A549 (cell line): ENCODE measurements around the gene OR10G7. TPM values are rescaled to one million over a fixed set of nuclear protein-coding genes. Genes with fewer than 3 reads are reported as not detected.

Experiments
- ATAC-seq, 2 experiments: fragments of 200-7000 bp in 1 of 2; fragments of >200 bp in 1 of 2; cut with Nextera tagmentation in 1 of 2; cut with Tn5 transposase in 1 of 2; 3 replicates each; pipeline versions ENCODE4 v1.8.0 to v1.9.1; 2018 to 2020; ENCODE audit warnings: mild to moderate bottlenecking in 1 of 2, moderate library complexity in 1 of 2
- CTCF ChIA-PET: fragments of 300-600 bp; sonication (Branson Sonifier 250); formaldehyde crosslinking; extraction: SDS; loops from one replicate; lab custom pipeline; 2021; ENCODE audit warnings: antibody characterized with exemption, inconsistent platforms; lab: Yijun Ruan, JAX
- POLR2A ChIA-PET: fragments of 350-600 bp; formaldehyde crosslinking; extraction: SDS; loops from one replicate; lab custom pipeline; 2021; ENCODE audit warnings: antibody characterized with exemption, inconsistent platforms; lab: Yijun Ruan, JAX
- DNase-seq, 2 experiments: peaks; one replicate each; pipeline versions ENCODE4 v3.0.0 to v3.0.0-alpha.2; 2011 to 2016; ENCODE audit warnings: low read depth in 1 of 2, low spot score in 1 of 2
- FAIRE-seq: peaks from 2 replicates; lab custom pipeline; 2011; peaks lifted over from hg19 to GRCh38; lab: Jason Lieb, UNC
- H3K27ac ChIP-seq, 2 experiments: fragments of >200 bp; sonication (Bioruptor Twin); formaldehyde crosslinking; 3 replicates each; pipeline ENCODE4 v1.5.1; 2016 to 2017
- H3K4me1 ChIP-seq: fragments of >200 bp; sonication (Bioruptor Twin); formaldehyde crosslinking; 3 replicates; pipeline ENCODE4 v1.6.1; 2016
- H3K4me2 ChIP-seq: fragments of >200 bp; sonication (Bioruptor Twin); formaldehyde crosslinking; 3 replicates; pipeline ENCODE4 v1.6.1; 2016
- H3K4me3 ChIP-seq: fragments of >200 bp; sonication (Bioruptor Twin); formaldehyde crosslinking; 3 replicates; pipeline ENCODE4 v1.5.1; 2016
- H3K9me3 ChIP-seq: fragments of >200 bp; sonication (Bioruptor Twin); formaldehyde crosslinking; 3 replicates; pipeline ENCODE4 v1.6.1; 2016
- BHLHE40 ChIP-seq: IDR thresholded peaks from 2 replicates; pipeline ENCODE4 v1.6.1; 2012; ENCODE audit warnings: low read depth, low read length, inconsistent platforms
- CEBPB ChIP-seq, 2 experiments: fragments of >200 bp in 1 of 2; sonication (Bioruptor Twin) in 1 of 2; formaldehyde crosslinking in 1 of 2; IDR thresholded peaks; 2 replicates each; pipeline ENCODE4 v1.6.1; 2012 to 2016
- EHF ChIP-seq: fragments of 250-450 bp; sonication (Bioruptor Pico); IDR thresholded peaks from 2 replicates; pipeline ENCODE4 v1.5.0; 2020; ENCODE audit warnings: mild to moderate bottlenecking
- EHMT2 ChIP-seq: fragments of 200-600 bp; sonication (generic); IDR thresholded peaks from 2 replicates; pipeline ENCODE4 v1.6.1; 2016; ENCODE audit warnings: antibody characterized with exemption, low read depth, mild to moderate bottlenecking, moderate library complexity
- ESRRA ChIP-seq: fragments of 150-350 bp; IDR thresholded peaks from 2 replicates; pipeline ENCODE4 v1.6.1; 2014; ENCODE audit warnings: mild to moderate bottlenecking, low read length, borderline replicate concordance
- FOSL2 ChIP-seq, 2 experiments: fragments of 450-650 bp in 1 of 2; fragments of >200 bp in 1 of 2; sonication (Bioruptor Twin) in 1 of 2; formaldehyde crosslinking; IDR thresholded peaks; 2 replicates each; pipeline versions ENCODE4 v1.5.0 to v1.6.1; 2016 to 2020; ENCODE audit warnings: mild to moderate bottlenecking in 1 of 2, moderate library complexity in 1 of 2
- GATA3 ChIP-seq: IDR thresholded peaks from 2 replicates; pipeline ENCODE4 v1.6.1; 2012; ENCODE audit warnings: borderline replicate concordance
- HDAC2 ChIP-seq: fragments of 200-600 bp; sonication (generic); IDR thresholded peaks from 2 replicates; pipeline ENCODE4 v1.6.1; 2016
- JUNB ChIP-seq: fragments of >200 bp; sonication (Bioruptor Twin); formaldehyde crosslinking; IDR thresholded peaks from 2 replicates; pipeline ENCODE4 v1.6.1; 2016
- KDM1A ChIP-seq: fragments of 200-600 bp; sonication (generic); IDR thresholded peaks from 2 replicates; pipeline ENCODE4 v1.6.1; 2016; ENCODE audit warnings: low read depth, mild to moderate bottlenecking
- NFE2L2 ChIP-seq: fragments of 150-350 bp; conservative IDR thresholded peaks from 2 replicates; pipeline ENCODE4 v1.6.1; 2014; ENCODE audit warnings: low read length
- POLR2A ChIP-seq: IDR thresholded peaks from 2 replicates; pipeline ENCODE4 v1.6.1; 2012; ENCODE audit warnings: mild to moderate bottlenecking, low read length
- RAD21 ChIP-seq, 2 experiments: fragments of >200 bp in 1 of 2; sonication (Bioruptor Twin) in 1 of 2; formaldehyde crosslinking in 1 of 2; IDR thresholded peaks in 1 of 2; conservative IDR thresholded peaks in 1 of 2; 2 replicates in 1 of 2; 3 replicates in 1 of 2; pipeline ENCODE4 v1.6.1; 2012 to 2018; ENCODE audit warnings: inconsistent platforms in 1 of 2
- RFX5 ChIP-seq: fragments of 450-650 bp; IDR thresholded peaks from 2 replicates; pipeline ENCODE4 v1.7.1; 2014; ENCODE audit warnings: antibody characterized with exemption, mild to moderate bottlenecking, moderate library complexity
- RNF2 ChIP-seq: fragments of 200-600 bp; sonication (generic); IDR thresholded peaks from 2 replicates; pipeline ENCODE4 v1.6.1; 2016; ENCODE audit warnings: low read depth, mild to moderate bottlenecking, antibody characterized with exemption, moderate library complexity, borderline replicate concordance
- SMC3 ChIP-seq: fragments of >200 bp; sonication (Bioruptor Twin); formaldehyde crosslinking; IDR thresholded peaks from 3 replicates; pipeline ENCODE4 v1.6.1; 2018; ENCODE audit warnings: inconsistent platforms
- SREBF2 ChIP-seq: fragments of 450-650 bp; IDR thresholded peaks from 2 replicates; pipeline ENCODE4 v1.6.1; 2014; ENCODE audit warnings: mild to moderate bottlenecking, moderate library complexity
- TFCP2L1 ChIP-seq: fragments of 250-450 bp; sonication (Bioruptor Pico); IDR thresholded peaks from 2 replicates; pipeline ENCODE4 v1.5.0; 2021; ENCODE audit warnings: mild to moderate bottlenecking
- ZC3H11A ChIP-seq: fragments of 450-650 bp; IDR thresholded peaks from 2 replicates; pipeline ENCODE4 v1.6.1; 2014; ENCODE audit warnings: antibody characterized with exemption, mild to moderate bottlenecking
- ZFP36 ChIP-seq: fragments of 450-650 bp; IDR thresholded peaks from 2 replicates; pipeline ENCODE4 v1.6.1; 2014; ENCODE audit warnings: borderline replicate concordance; ENCODE audit not compliant: partially characterized antibody
- WGBS: methylation state at CpG from one replicate; pipeline ENCODE4 v1.1.6; 2017; ENCODE audit errors: missing lambda C conversion rate; 5-methylcytosine and 5-hydroxymethylcytosine counted together
- polyA plus RNA-seq, 4 experiments: library from polyadenylated mRNA; depleted of rRNA in 3 of 4; stranded (reverse); fragments of >200 nt; fragmentation: RNase III in 1 of 4; extraction: RNeasy Plus Mini Kit Qiagen cat#74134 plus additional on column Dnase treatment in 1 of 4; gene quantifications; 2 replicates in 3 of 4; 3 replicates in 1 of 4; pipeline ENCODE4 v1.2.3, GENCODE V29; 2011 to 2017
- TF ChIP-seq, protein P1 (sequence below): fragments of 250-450 bp; sonication (Bioruptor Pico); IDR thresholded peaks from 2 replicates; pipeline ENCODE4 v1.5.0; 2020; ENCODE audit warnings: low read depth, mild to moderate bottlenecking, moderate library complexity
- TF ChIP-seq, protein P2 (sequence below): fragments of >200 bp; sonication (Bioruptor Twin); formaldehyde crosslinking; IDR thresholded peaks from 3 replicates; pipeline ENCODE4 v1.6.1; 2016
- TF ChIP-seq, protein P3 (sequence below): fragments of 250-450 bp; sonication (Bioruptor Pico); IDR thresholded peaks from 2 replicates; pipeline ENCODE4 v1.5.0; 2021; ENCODE audit warnings: mild to moderate bottlenecking, moderate library complexity, borderline replicate concordance
- TF ChIP-seq, protein P4 (sequence below): fragments of >200 bp; sonication (Bioruptor Twin); formaldehyde crosslinking; IDR thresholded peaks from 2 replicates; pipeline ENCODE4 v1.6.1; 2016
- TF ChIP-seq, protein P5 (sequence below): fragments of 150-350 bp; IDR thresholded peaks from 2 replicates; pipeline ENCODE4 v1.6.1; 2014; ENCODE audit warnings: low read depth, mild to moderate bottlenecking, low read length

The OR10G7 gene
- polyA plus RNA-seq, 2 of the 4 experiments (the other 2 are of a cell fraction), result not detected

DNA sequence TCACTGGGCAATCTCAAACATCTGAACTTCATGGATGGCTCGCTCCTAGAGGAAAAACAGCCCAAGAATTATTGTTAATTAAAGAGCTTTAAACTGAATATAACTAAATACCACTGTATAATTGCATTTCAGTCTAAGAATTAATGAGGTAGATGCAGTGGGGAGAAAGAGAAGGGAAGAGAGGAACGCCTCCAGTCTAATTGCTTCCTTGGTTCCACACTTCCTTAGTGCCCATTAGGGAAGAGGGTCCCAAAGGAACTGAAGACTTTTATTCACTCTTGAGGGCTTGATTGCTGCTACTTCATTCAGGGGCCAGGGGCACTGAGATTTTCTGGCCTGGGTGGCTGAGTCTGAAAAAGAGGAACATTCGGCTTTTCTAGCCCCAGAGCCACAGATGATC, 11.8 kb upstream of the OR10G7 start (continued):
- TF ChIP-seq ESRRA, result no peak
- no peak for TF ChIP-seq KDM1A

DNA sequence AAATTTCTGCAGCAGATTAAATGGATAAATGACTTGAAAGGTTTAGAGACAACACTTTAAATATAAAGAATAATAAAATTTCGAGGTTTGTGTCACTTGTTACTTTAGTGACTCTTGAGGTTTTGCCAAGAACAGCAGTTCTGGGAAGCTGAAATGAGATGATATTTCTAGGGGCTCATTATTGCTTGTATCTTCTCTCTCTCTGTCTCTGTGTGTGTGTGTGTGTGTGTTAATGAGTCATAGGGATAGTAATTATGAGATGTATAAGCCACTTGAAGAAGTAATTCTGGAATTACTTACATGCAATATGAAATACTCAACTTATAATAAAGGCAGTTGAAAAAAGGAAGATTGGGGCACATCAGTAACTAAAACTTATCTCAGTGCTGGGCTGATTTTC, 9.6 kb upstream of the OR10G7 start:
- no peak for FAIRE-seq
- POLR2A ChIA-PET, result no interaction called here
- 0% methylated on average over 1 of the region's 1 CpG for WGBS

DNA sequence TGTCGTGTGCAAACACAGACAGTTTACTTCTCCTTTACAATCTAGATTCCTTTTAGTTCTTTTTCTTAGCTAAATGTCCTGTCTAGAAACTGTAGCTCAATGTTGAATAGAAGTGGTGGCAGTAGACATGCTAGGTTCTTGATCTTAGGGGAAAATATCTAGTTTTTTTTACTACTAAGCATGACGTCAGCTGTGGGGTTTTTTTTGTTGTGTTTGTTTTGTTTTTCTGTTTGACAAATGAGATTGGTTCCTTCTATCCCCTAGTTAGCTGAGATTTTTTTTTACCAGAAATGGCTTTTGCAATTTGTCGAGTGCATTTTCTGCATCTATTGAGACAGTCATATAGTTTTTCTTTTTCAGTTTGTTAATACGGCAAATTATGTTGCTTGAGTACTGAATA, 2.3 kb upstream of the OR10G7 start:
- no peak for DNase-seq
- H3K4me2 ChIP-seq, result no peak overlapping the region
- no peak for FAIRE-seq
- no peak for ATAC-seq
- no peak overlapping the region for H3K4me3 ChIP-seq
- no peak for TF ChIP-seq KDM1A
- CTCF ChIA-PET, result no interaction called here
- H3K4me1 ChIP-seq, result no peaks in the 10 kb centered on the region
- 41% methylated on average over 4 of the region's 4 CpGs for WGBS
- H3K27ac ChIP-seq, result no peak overlapping the region
- POLR2A ChIA-PET, result no interaction called here
- H3K9me3 ChIP-seq, result no peaks in the 10 kb centered on the region

More for the DNA sequence above, 9.6 kb upstream of the OR10G7 start:
- Histone ChIP-seq H3K27ac (no peak overlapping the region), H3K4me3 (no peak overlapping the region), H3K9me3 (no peaks in the 10 kb centered on the region), H3K4me1 (no peaks in the 10 kb centered on the region), H3K4me2 (no peak overlapping the region)
- CTCF ChIA-PET, result no interaction called here
- ATAC-seq (no peak), DNase-seq (no peak)
- TF ChIP-seq NFE2L2 (no peak), ZC3H11A (no peak), EHMT2 (no peak), JUNB (no peak), RNF2 (no peak)
- TF ChIP-seq, protein P1, sequence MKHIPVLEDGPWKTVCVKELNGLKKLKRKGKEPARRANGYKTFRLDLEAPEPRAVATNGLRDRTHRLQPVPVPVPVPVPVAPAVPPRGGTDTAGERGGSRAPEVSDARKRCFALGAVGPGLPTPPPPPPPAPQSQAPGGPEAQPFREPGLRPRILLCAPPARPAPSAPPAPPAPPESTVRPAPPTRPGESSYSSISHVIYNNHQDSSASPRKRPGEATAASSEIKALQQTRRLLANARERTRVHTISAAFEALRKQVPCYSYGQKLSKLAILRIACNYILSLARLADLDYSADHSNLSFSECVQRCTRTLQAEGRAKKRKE (CRISPR knock-in tag), result no peak
- TF ChIP-seq, protein P2, sequence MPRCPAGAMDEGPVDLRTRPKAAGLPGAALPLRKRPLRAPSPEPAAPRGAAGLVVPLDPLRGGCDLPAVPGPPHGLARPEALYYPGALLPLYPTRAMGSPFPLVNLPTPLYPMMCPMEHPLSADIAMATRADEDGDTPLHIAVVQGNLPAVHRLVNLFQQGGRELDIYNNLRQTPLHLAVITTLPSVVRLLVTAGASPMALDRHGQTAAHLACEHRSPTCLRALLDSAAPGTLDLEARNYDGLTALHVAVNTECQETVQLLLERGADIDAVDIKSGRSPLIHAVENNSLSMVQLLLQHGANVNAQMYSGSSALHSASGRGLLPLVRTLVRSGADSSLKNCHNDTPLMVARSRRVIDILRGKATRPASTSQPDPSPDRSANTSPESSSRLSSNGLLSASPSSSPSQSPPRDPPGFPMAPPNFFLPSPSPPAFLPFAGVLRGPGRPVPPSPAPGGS, result no peak
- TF ChIP-seq, protein P3, sequence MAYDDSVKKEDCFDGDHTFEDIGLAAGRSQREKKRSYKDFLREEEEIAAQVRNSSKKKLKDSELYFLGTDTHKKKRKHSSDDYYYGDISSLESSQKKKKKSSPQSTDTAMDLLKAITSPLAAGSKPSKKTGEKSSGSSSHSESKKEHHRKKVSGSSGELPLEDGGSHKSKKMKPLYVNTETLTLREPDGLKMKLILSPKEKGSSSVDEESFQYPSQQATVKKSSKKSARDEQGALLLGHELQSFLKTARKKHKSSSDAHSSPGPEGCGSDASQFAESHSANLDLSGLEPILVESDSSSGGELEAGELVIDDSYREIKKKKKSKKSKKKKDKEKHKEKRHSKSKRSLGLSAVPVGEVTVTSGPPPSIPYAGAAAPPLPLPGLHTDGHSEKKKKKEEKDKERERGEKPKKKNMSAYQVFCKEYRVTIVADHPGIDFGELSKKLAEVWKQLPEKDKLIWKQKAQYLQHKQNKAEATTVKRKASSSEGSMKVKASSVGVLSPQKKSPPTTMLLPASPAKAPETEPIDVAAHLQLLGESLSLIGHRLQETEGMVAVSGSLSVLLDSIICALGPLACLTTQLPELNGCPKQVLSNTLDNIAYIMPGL (CRISPR knock-in tag), result no peak

DNA sequence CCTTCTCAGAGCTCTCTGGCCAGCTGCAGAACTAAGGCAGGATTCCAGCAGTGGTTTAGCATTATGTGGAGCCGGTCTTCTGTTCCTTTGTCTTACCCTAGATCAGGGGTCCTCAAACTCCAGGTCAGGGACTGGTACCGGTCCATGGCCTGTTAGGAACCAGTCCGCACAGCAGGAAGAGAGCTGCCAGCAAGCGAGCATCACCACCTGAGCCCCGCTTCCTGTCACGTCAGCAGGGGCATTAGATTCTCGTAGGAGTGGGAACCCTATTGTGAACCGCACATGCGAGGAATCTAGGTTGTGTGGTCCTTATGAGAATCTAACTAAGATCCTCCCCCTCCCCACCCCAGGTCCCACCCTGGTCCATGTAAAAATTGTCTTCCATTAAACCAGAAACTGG, 1.6 kb downstream of the OR10G7 start:
- Histone ChIP-seq H3K4me1 (no peaks in the 10 kb centered on the region), H3K9me3 (no peaks in the 10 kb centered on the region), H3K4me3 (no peak overlapping the region), H3K4me2 (no peak overlapping the region), H3K27ac (no peak overlapping the region)
- ChIA-PET CTCF (no interaction called here), POLR2A (no interaction called here)
- FAIRE-seq, result no peak
- TF ChIP-seq EHF (no peak), SREBF2 (no peak), HDAC2 (no peak), FOSL2 (IDR thresholded peaks at IDR 0.05) (no peak), FOSL2 (CRISPR knock-in tag; IDR thresholded peaks at IDR 0.05) (no peak), TFCP2L1 (CRISPR knock-in tag) (no peak), GATA3 (no peak), ZC3H11A (no peak), POLR2A (no peak), RAD21 (conservative IDR thresholded peaks at IDR 0.05 in 1 of 2, IDR thresholded peaks at IDR 0.05 in 1 of 2) (no peak), ZFP36 (no peak), RFX5 (no peak), SMC3 (no peak), BHLHE40 (no peak), CEBPB (IDR thresholded peaks at IDR 0.05) (no peak)
- TF ChIP-seq, protein P3 (CRISPR knock-in tag), result no peak
- TF ChIP-seq, protein P4, sequence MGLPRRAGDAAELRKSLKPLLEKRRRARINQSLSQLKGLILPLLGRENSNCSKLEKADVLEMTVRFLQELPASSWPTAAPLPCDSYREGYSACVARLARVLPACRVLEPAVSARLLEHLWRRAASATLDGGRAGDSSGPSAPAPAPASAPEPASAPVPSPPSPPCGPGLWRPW, result no peak
- TF ChIP-seq, protein P5, sequence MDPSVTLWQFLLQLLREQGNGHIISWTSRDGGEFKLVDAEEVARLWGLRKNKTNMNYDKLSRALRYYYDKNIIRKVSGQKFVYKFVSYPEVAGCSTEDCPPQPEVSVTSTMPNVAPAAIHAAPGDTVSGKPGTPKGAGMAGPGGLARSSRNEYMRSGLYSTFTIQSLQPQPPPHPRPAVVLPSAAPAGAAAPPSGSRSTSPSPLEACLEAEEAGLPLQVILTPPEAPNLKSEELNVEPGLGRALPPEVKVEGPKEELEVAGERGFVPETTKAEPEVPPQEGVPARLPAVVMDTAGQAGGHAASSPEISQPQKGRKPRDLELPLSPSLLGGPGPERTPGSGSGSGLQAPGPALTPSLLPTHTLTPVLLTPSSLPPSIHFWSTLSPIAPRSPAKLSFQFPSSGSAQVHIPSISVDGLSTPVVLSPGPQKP, result no peak
- WGBS, result 13% methylated on average over 3 of the region's 9 CpGs
- no peak for ATAC-seq
- no peak for DNase-seq
